GM23338 (cell line): ENCODE data around the gene ZFP90. TPM values are rescaled to one million over a fixed set of nuclear protein-coding genes. Genes with fewer than 3 reads are reported as not detected.

ENCODE experiments used
- ATAC-seq: fragments of 200-7000 bp; cut with Tn5 transposase; 3 replicates; pipeline ENCODE4 v1.9.1; 2020
- DNase-seq: peaks from one replicate; pipeline ENCODE4 v3.0.0-alpha.2; 2015; ENCODE audit warnings: low spot score
- H2AFZ ChIP-seq: fragments of 200-600 bp; sonication (generic); 2 replicates; pipeline ENCODE4 v1.8.0; 2016; ENCODE audit warnings: antibody characterized with exemption, mild to moderate bottlenecking, moderate library complexity
- H3F3A ChIP-seq: fragments of 200-600 bp; sonication (generic); replicated peaks from 2 replicates; pipeline ENCODE4 v1.8.0; 2017; ENCODE audit warnings: antibody characterized with exemption, mixed run types, low read depth
- H3K27ac ChIP-seq: fragments of 200-600 bp; sonication (generic); 2 replicates; pipeline ENCODE4 v1.6.1; 2016; ENCODE audit warnings: low read depth
- H3K27me3 ChIP-seq: fragments of 200-600 bp; sonication (generic); 2 replicates; pipeline ENCODE4 v1.8.0; 2016; ENCODE audit warnings: mild to moderate bottlenecking, mixed run types, moderate library complexity; ENCODE audit not compliant: insufficient read depth
- H3K36me3 ChIP-seq: fragments of 200-600 bp; sonication (generic); 2 replicates; pipeline ENCODE4 v1.8.0; 2016; ENCODE audit warnings: mild to moderate bottlenecking; ENCODE audit not compliant: insufficient read depth
- H3K4me1 ChIP-seq: fragments of 200-600 bp; sonication (generic); 2 replicates; pipeline ENCODE4 v1.8.0; 2016; ENCODE audit warnings: mild to moderate bottlenecking, moderate library complexity; ENCODE audit not compliant: insufficient read depth
- H3K4me2 ChIP-seq: fragments of 200-600 bp; sonication (generic); 2 replicates; pipeline ENCODE4 v1.7.1; 2017; ENCODE audit warnings: mixed run types
- H3K4me3 ChIP-seq: fragments of 200-600 bp; sonication (generic); 2 replicates; pipeline ENCODE4 v1.6.1; 2016; ENCODE audit warnings: mixed run types
- H3K79me2 ChIP-seq: fragments of 200-600 bp; sonication (generic); replicated peaks from 2 replicates; pipeline ENCODE4 v1.8.0; 2017; ENCODE audit warnings: mild to moderate bottlenecking; ENCODE audit not compliant: insufficient read depth
- H3K9me2 ChIP-seq: fragments of 200-600 bp; sonication (generic); 2 replicates; pipeline ENCODE4 v1.8.0; 2017; ENCODE audit not compliant: insufficient read depth
- H4K20me1 ChIP-seq: fragments of 200-600 bp; sonication (generic); replicated peaks from 2 replicates; pipeline ENCODE4 v1.8.0; 2017; ENCODE audit warnings: mild to moderate bottlenecking; ENCODE audit not compliant: insufficient read depth
- H3K27ac Mint-ChIP-seq: 2 replicates; pipeline ENCODE4 v1.8.0; 2020; ENCODE audit warnings: inconsistent platforms, mild to moderate bottlenecking, moderate library complexity, mixed read lengths
- H3K27me3 Mint-ChIP-seq: 3 replicates; pipeline ENCODE4 v1.8.0; 2022; ENCODE audit warnings: low read depth, mild to moderate bottlenecking, moderate library complexity, mixed read lengths, inconsistent platforms; ENCODE audit not compliant: insufficient read depth, poor library complexity
- H3K36me3 Mint-ChIP-seq: 3 replicates; pipeline ENCODE4 v1.8.0; 2021; ENCODE audit warnings: low read depth, mild to moderate bottlenecking, inconsistent platforms, moderate library complexity, mixed read lengths
- H3K4me1 Mint-ChIP-seq: 3 replicates; pipeline ENCODE4 v1.8.0; 2020; ENCODE audit warnings: mild to moderate bottlenecking, inconsistent platforms, mixed read lengths
- H3K4me3 Mint-ChIP-seq: 3 replicates; pipeline ENCODE4 v1.8.0; 2021; ENCODE audit warnings: moderate library complexity, mild to moderate bottlenecking, inconsistent platforms, mixed read lengths
- H3K9me3 Mint-ChIP-seq: 3 replicates; pipeline ENCODE4 v1.8.0; 2020; ENCODE audit warnings: moderate library complexity, mild to moderate bottlenecking, inconsistent platforms, mixed read lengths
- ETS1 ChIP-seq: IDR thresholded peaks from 2 replicates; pipeline ENCODE4 v1.6.1; 2016; ENCODE audit warnings: antibody characterized with exemption
- JUNB ChIP-seq: IDR thresholded peaks from one replicate; pipeline ENCODE4 v1.6.1; 2016; ENCODE audit warnings: antibody characterized with exemption; ENCODE audit not compliant: unreplicated experiment
- STAT1 ChIP-seq: IDR thresholded peaks from one replicate; pipeline ENCODE4 v1.6.1; 2016; ENCODE audit warnings: antibody characterized with exemption; ENCODE audit not compliant: unreplicated experiment
- ZNF114 ChIP-seq: fragments of 250-450 bp; sonication (Bioruptor Pico); IDR thresholded peaks from 2 replicates; pipeline ENCODE4 v1.5.0; 2020; ENCODE audit warnings: mild to moderate bottlenecking, moderate library complexity
- ZNF331 ChIP-seq: fragments of 250-450 bp; sonication (Bioruptor Pico); IDR thresholded peaks from 2 replicates; pipeline ENCODE4 v1.5.0; 2020; ENCODE audit warnings: low read depth, mild to moderate bottlenecking, moderate library complexity
- polyA plus RNA-seq: library from polyadenylated mRNA; unstranded; fragments of >200 nt; fragmentation: Nextera tagmentation; extraction: Ambion mirVana; gene quantifications from 2 replicates; pipeline ENCODE4 v1.2.1, GENCODE V29; 2016
- total RNA-seq: library from RNA; depleted of rRNA; stranded (reverse); fragments of >200 nt; shearing (Covaris generic); gene quantifications from 2 replicates; pipeline ENCODE4 v1.2.3, GENCODE V29; 2014
- TF ChIP-seq, protein P1 (sequence below): fragments of 250-450 bp; sonication (Bioruptor Pico); IDR thresholded peaks from 2 replicates; pipeline ENCODE4 v1.5.0; 2020; ENCODE audit warnings: mild to moderate bottlenecking, moderate library complexity

Gene ZFP90
- total and polyA plus RNA-seq, 2 experiments from 2014 or later: 12.8 to 14.6 TPM

- TF ChIP-seq ZNF114 (CRISPR knock-in tag) (no peak), STAT1 (no peak), ETS1 (no peak)
- TF ChIP-seq, protein P1, sequence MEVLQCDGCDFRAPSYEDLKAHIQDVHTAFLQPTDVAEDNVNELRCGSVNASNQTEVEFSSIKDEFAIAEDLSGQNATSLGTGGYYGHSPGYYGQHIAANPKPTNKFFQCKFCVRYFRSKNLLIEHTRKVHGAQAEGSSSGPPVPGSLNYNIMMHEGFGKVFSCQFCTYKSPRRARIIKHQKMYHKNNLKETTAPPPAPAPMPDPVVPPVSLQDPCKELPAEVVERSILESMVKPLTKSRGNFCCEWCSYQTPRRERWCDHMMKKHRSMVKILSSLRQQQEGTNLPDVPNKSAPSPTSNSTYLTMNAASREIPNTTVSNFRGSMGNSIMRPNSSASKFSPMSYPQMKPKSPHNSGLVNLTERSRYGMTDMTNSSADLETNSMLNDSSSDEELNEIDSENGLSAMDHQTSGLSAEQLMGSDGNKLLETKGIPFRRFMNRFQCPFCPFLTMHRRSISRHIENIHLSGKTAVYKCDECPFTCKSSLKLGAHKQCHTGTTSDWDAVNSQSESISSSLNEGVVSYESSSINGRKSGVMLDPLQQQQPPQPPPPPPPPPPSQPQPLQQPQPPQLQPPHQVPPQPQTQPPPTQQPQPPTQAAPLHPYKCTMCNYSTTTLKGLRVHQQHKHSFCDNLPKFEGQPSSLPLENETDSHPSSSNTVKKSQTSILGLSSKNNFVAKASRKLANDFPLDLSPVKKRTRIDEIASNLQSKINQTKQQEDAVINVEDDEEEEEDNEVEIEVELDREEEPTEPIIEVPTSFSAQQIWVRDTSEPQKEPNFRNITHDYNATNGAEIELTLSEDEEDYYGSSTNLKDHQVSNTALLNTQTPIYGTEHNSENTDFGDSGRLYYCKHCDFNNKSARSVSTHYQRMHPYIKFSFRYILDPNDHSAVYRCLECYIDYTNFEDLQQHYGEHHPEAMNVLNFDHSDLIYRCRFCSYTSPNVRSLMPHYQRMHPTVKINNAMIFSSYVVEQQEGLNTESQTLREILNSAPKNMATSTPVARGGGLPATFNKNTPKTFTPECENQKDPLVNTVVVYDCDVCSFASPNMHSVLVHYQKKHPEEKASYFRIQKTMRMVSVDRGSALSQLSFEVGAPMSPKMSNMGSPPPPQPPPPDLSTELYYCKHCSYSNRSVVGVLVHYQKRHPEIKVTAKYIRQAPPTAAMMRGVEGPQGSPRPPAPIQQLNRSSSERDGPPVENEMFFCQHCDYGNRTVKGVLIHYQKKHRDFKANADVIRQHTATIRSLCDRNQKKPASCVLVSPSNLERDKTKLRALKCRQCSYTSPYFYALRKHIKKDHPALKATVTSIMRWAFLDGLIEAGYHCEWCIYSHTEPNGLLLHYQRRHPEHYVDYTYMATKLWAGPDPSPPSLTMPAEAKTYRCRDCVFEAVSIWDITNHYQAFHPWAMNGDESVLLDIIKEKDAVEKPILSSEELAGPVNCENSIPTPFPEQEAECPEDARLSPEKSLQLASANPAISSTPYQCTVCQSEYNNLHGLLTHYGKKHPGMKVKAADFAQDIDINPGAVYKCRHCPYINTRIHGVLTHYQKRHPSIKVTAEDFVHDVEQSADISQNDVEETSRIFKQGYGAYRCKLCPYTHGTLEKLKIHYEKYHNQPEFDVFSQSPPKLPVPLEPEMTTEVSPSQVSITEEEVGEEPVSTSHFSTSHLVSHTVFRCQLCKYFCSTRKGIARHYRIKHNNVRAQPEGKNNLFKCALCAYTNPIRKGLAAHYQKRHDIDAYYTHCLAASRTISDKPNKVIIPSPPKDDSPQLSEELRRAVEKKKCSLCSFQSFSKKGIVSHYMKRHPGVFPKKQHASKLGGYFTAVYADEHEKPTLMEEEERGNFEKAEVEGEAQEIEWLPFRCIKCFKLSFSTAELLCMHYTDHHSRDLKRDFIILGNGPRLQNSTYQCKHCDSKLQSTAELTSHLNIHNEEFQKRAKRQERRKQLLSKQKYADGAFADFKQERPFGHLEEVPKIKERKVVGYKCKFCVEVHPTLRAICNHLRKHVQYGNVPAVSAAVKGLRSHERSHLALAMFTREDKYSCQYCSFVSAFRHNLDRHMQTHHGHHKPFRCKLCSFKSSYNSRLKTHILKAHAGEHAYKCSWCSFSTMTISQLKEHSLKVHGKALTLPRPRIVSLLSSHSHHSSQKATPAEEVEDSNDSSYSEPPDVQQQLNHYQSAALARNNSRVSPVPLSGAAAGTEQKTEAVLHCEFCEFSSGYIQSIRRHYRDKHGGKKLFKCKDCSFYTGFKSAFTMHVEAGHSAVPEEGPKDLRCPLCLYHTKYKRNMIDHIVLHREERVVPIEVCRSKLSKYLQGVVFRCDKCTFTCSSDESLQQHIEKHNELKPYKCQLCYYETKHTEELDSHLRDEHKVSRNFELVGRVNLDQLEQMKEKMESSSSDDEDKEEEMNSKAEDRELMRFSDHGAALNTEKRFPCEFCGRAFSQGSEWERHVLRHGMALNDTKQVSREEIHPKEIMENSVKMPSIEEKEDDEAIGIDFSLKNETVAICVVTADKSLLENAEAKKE (CRISPR knock-in tag): no peak
- peaks cover 4% of the 10 kb centered on the region for H3K27me3 ChIP-seq
- H3K4me3 ChIP-seq: no peak overlapping the region
- Mint-ChIP-seq H3K36me3 (no peaks in the 10 kb centered on the region), H3K4me3 (no peak overlapping the region), H3K27ac (no peak overlapping the region), H3K4me1 (no peaks in the 10 kb centered on the region), H3K27me3 (peaks cover 16% of the 10 kb centered on the region), H3K9me3 (no peaks in the 10 kb centered on the region)
- no peaks in the 10 kb centered on the region for H3K36me3 ChIP-seq
- H4K20me1 ChIP-seq: no peaks in the 10 kb centered on the region
- H3K79me2 ChIP-seq: no peaks in the 10 kb centered on the region
- no peaks in the 10 kb centered on the region for H3K4me1 ChIP-seq
- no peak overlapping the region for H3K4me2 ChIP-seq
- H2AFZ ChIP-seq: no peak overlapping the region
- H3K9me2 ChIP-seq: no peaks in the 10 kb centered on the region
- no peak overlapping the region for H3K27ac ChIP-seq
- 0 out of 2 replicates have a peak, but pooled peaks cover 4% of the 10 kb centered on the region for H3F3A ChIP-seq
- DNase-seq: no peak
- no peak for ATAC-seq
Observed at GRCh38 chr16:68508013-68508412, 31.1 kb upstream of the ZFP90 start.

DNA sequence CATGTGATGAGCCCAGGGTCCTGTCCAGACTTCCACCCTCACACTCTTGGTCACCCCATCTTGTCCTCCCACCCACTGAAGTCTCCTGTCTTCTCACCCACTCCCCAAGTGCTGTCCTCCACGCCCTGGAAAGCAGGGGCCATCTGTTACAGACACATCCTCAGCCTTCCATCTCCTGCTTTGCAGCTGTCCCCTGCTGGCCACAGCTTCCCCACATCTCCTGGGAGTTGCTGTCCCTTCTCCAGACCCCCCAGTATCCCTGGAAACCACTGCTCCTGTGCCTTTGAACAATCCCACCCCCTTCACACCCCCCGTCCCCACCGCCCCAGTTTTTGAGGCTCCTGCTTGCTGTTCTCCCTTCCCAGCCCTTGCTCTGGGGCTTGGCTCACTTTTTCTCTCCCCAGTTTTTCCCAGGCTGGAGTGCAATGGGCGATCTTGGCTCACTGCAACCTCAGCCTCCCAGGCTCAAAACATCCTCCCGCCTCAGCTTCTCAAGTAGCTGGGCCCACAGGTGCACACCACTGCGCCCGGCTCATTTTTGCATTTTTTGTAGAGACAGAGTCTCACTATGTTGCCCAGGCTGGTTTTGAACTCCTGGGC lies 30.4 kb upstream of the ZFP90 start:
- peaks cover 4% of the 10 kb centered on the region for H3K27me3 ChIP-seq
- H3K4me3 ChIP-seq: no peak overlapping the region
- no peak overlapping the region for H2AFZ ChIP-seq
- H3K79me2 ChIP-seq: no peaks in the 10 kb centered on the region
- no peaks in the 10 kb centered on the region for H4K20me1 ChIP-seq
- H3K27ac ChIP-seq: no peak overlapping the region
- Mint-ChIP-seq H3K4me1 (no peaks in the 10 kb centered on the region), H3K27me3 (peaks cover 16% of the 10 kb centered on the region), H3K36me3 (no peaks in the 10 kb centered on the region), H3K27ac (no peak overlapping the region), H3K4me3 (no peak overlapping the region), H3K9me3 (no peaks in the 10 kb centered on the region)
- H3K4me1 ChIP-seq: no peaks in the 10 kb centered on the region
- ATAC-seq (no peak), DNase-seq (no peak)
- H3K9me2 ChIP-seq: no peaks in the 10 kb centered on the region
- H3K4me2 ChIP-seq: no peak overlapping the region
- H3F3A ChIP-seq: 0 out of 2 replicates have a peak, but pooled peaks cover 4% of the 10 kb centered on the region
- H3K36me3 ChIP-seq: no peaks in the 10 kb centered on the region
- TF ChIP-seq JUNB: no peak
- no peak for TF ChIP-seq ZNF331
